Psoas muscle (tissue), 8 donors: ENCODE data around the gene AOPEP. TPM values are rescaled to one million over a fixed set of nuclear protein-coding genes. Genes with fewer than 3 reads are reported as not detected.

ENCODE experiments used
- ATAC-seq, 4 donors: fragments of 200-7000 bp; cut with Tn5 transposase; one replicate each; pipeline ENCODE4 v1.9.1; 2020; ENCODE audit warnings: moderate library complexity in 3 of 4, mild to moderate bottlenecking in 2 of 4
- DNase-seq, 2 donors: peaks; one replicate each; pipeline ENCODE4 v3.0.0-alpha.2; 2020
- H3K27ac ChIP-seq: fragments of 200-600 bp; one replicate; pipeline ENCODE4 v1.8.0; 2022
- H3K27me3 ChIP-seq, 3 donors: fragments of 200-600 bp in 1 of 3; one replicate each; pipeline versions ENCODE4 v1.6.1 to v1.8.0; 2013 to 2022; ENCODE audit warnings: low read length in 2 of 3, mild to moderate bottlenecking in 2 of 3, moderate library complexity in 1 of 3; ENCODE audit not compliant: insufficient read depth in 3 of 3
- H3K36me3 ChIP-seq, 2 donors: fragments of 200-600 bp in 1 of 2; one replicate each; pipeline versions ENCODE4 v1.6.1 to v1.8.0; 2013 to 2022; ENCODE audit warnings: low read depth in 1 of 2, mild to moderate bottlenecking in 1 of 2, moderate library complexity in 1 of 2; ENCODE audit not compliant: insufficient read depth in 1 of 2
- H3K4me1 ChIP-seq: fragments of 200-600 bp; one replicate; pipeline ENCODE4 v1.8.0; 2022
- H3K4me3 ChIP-seq: fragments of 200-600 bp; one replicate; pipeline ENCODE4 v1.8.0; 2022; ENCODE audit warnings: mild to moderate bottlenecking
- H3K9me3 ChIP-seq: fragments of 200-600 bp; one replicate; pipeline ENCODE4 v1.8.0; 2022
- WGBS, 3 donors: extraction: QIAGEN DNeasy Blood & Tissue Kit; methylation state at CpG; one replicate each; pipeline versions ENCODE4 v1.1.6 to v1.1.7; 2013; 5-methylcytosine and 5-hydroxymethylcytosine counted together
- intact Hi-C, 2 donors: fragments of 100-400 bp; cut with DNase I; formaldehyde crosslinking; loops; one replicate each; pipeline versions ENCODE4 v1.11.0 to v1.14.2; 2022
- polyA plus RNA-seq, 3 donors: library from polyadenylated mRNA; stranded (reverse); fragments of 200-250 nt; gene quantifications; one replicate each; pipeline ENCODE4 v1.2.3, GENCODE V29; 2013
- total RNA-seq, 4 donors: library from RNA; stranded (reverse); fragmentation: NEBNext Ultra II Directional in 2 of 4; extraction: Animal tissue kit (Norgen Biotek cat#: 25700) in 2 of 4; gene quantifications; one replicate each; pipeline versions ENCODE4 v1.2.1 to v1.2.4, GENCODE V29; 2021 to 2023
- TF ChIP-seq, protein P1 (sequence below): fragments of 200-600 bp; IDR thresholded peaks from one replicate; pipeline ENCODE4 v1.8.0; 2022; ENCODE audit warnings: antibody characterized with exemption
- donor health status: healthy with polysubstance abuse.
- donor health status: DM: no; HTN: no; CAD: no; lungs with moderate emphysema.
- donor health status: Bipolar disorder and iron deficiency.
- donor health status: healthy.
- donor health status: DM: yes; HTN: yes; CAD: no.
- donor health status: DM: no; HTN: no; CAD: no.
- donor health status: DM: no; HTN: no; CAD: no.
- donor health status: DM: yes; HTN: yes; CAD: no.

The AOPEP gene
- total and polyA plus RNA-seq, 7 donors: 46.4 to 96.9 (median 78.6) TPM

DNA sequence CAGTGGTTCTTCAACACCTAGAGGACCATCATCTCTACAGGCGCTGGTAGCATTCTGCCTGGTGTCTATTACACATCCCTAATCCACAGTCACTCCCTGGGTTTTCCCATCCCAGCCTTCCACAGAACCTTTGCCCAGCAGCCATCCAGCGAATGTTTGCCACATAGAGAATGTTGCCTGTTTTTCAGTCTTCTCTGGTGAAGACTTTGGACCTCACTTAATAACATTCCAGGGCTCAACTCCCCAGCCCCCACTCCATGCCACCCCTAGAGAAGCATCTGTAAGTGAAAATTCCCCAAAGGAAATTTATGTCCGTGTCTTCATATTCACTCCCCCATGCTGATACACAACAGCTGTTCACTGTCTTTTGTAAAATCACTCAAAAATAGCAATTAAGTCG is 249.6 kb downstream of the AOPEP start:
- Histone ChIP-seq H3K4me3 (no peak overlapping the region), H3K4me1 (peaks cover 7% of the 10 kb centered on the region), H3K9me3 (no peaks in the 10 kb centered on the region), H3K27me3 (no peaks in the 10 kb centered on the region), H3K27ac (no peak overlapping the region), H3K36me3 (no peaks in the 10 kb centered on the region)
- no peak for ATAC-seq
- no peak for DNase-seq
- 71 to 83% (median 72%) methylated on average over 4 of the region's 4 CpGs for WGBS, 3 donors
- intact Hi-C loops: no loop called here
- TF ChIP-seq, protein P1, sequence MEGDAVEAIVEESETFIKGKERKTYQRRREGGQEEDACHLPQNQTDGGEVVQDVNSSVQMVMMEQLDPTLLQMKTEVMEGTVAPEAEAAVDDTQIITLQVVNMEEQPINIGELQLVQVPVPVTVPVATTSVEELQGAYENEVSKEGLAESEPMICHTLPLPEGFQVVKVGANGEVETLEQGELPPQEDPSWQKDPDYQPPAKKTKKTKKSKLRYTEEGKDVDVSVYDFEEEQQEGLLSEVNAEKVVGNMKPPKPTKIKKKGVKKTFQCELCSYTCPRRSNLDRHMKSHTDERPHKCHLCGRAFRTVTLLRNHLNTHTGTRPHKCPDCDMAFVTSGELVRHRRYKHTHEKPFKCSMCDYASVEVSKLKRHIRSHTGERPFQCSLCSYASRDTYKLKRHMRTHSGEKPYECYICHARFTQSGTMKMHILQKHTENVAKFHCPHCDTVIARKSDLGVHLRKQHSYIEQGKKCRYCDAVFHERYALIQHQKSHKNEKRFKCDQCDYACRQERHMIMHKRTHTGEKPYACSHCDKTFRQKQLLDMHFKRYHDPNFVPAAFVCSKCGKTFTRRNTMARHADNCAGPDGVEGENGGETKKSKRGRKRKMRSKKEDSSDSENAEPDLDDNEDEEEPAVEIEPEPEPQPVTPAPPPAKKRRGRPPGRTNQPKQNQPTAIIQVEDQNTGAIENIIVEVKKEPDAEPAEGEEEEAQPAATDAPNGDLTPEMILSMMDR: no peak

DNA sequence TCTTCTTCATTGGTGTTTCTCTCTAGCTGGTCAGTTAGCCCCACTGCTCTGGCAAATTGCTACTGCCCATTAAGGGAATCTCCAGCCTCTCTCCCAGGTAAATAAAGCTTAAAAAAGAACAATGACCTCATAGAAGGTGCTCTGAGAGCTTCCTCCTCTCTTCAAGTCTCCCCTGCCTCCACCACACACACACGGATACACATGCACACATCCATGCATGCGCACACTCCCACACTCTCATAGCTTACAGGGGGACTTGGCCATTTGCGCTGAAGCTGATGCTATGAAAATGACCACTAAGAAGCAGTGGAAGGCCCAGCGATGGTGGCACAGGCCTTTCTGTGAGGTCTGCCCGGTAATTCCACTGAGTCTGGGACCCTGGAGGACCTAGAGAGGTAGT is 250.9 kb downstream of the AOPEP start:
- 93 to 98% (median 97%) methylated on average over 5 of the region's 5 CpGs for WGBS, 3 donors
- H3K4me3 ChIP-seq: no peak overlapping the region
- DNase-seq (no peak), ATAC-seq (no peak)
- TF ChIP-seq, protein P1: no peak
- H3K36me3 ChIP-seq: no peaks in the 10 kb centered on the region
- H3K27me3 ChIP-seq: no peaks in the 10 kb centered on the region
- H3K4me1 ChIP-seq: peaks cover 7% of the 10 kb centered on the region
- H3K9me3 ChIP-seq: no peaks in the 10 kb centered on the region
- intact Hi-C loops: no loop called here
- H3K27ac ChIP-seq: no peak overlapping the region

DNA sequence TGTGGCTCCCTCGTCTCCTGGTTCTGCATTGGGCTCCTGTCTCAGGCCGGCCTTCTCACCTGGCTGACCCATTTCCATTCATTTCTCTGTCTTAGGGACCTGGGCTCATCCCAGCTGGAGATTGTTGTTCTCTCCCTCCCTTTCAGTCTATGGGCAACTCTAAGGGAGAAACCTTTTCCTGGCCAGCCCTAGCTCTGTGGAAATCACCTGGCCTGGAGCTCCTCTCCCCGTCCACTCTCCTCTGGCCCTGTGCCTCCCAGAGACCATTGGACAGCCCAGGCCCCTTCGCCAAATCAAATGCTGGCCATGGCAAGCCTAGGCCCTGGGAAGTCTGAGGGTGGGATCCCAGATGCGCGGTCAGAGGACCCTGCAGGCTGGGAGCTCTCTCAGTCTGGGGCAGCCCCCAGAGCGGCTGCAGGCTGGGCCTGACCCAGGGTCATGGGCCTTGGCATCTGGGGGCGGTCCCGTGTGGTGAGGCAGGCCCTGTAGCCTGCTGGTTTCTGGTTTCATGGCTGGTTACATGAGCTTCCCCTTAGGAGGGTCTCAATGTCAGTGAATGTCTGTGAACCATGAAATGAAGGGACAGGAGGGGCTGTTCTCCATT is 253.5 kb downstream of the AOPEP start:
- intact Hi-C loops: no loop called here
- no peak for ATAC-seq
- Histone ChIP-seq H3K36me3 (no peaks in the 10 kb centered on the region), H3K4me1 (no peaks in the 10 kb centered on the region), H3K27ac (no peak overlapping the region), H3K27me3 (no peaks in the 10 kb centered on the region), H3K4me3 (no peak overlapping the region), H3K9me3 (no peaks in the 10 kb centered on the region)
- WGBS, 3 donors: 76 to 86% (median 79%) methylated on average over 9 of the region's 9 CpGs
- DNase-seq: no peak
- TF ChIP-seq, protein P1: no peak

DNA sequence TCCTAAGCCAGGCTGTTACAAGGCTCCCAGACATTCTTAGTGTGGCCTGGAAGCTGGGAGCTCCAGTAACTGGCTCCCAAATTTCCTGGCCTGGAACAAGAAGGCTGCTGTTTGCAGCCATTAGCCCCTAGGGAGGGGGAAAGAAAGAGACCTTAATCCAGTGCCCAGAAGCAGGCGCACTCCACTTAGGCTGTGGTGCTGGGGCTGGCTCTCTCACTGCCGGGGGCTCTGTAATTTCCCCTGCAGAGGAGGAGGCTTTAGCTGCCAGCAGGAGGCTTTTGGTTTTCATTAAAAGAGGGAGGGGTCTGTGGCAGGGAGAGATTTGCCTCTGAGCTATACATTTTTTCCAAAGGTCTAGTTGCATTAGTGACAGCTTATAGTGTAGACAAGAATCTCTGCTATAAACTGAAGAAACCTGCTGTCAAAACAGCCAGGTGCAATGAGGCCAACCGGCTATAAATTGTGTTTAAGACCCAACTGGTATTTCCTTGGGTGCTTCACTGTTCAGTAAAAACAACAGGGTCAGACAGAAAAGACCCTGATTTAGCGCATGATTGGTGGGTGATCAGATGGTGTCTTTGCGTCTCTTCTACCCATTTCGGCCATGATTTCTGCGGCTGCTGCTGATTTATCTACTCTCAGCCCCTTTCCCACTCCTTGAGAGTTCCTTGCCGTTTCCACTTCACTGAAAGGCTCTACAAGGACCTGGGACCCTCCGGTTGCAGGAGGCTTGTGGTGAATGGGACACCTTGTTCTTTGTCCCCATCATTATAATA is 254.6 kb downstream of the AOPEP start:
- DNase-seq (no peak), ATAC-seq (no peak)
- intact Hi-C loops: no loop called here

More for the DNA sequence above, 254.6 kb downstream of the AOPEP start:
- H3K9me3 ChIP-seq: no peaks in the 10 kb centered on the region
- H3K4me1 ChIP-seq: no peaks in the 10 kb centered on the region
- 92 to 94% (median 93%) methylated on average over 9 of the region's 9 CpGs for WGBS, 3 donors
- TF ChIP-seq, protein P1: no peak
- no peak overlapping the region for H3K4me3 ChIP-seq
- no peaks in the 10 kb centered on the region for H3K36me3 ChIP-seq
- H3K27me3 ChIP-seq: no peaks in the 10 kb centered on the region
- H3K27ac ChIP-seq: no peak overlapping the region
